ENCODE results near the gene SMCO4. TPM values are rescaled to one million over a fixed set of nuclear protein-coding genes. Genes with fewer than 3 reads are reported as not detected.

The SMCO4 gene
- total RNA-seq, 1 donor from 2014 or later: 29.3 TPM

DNA sequence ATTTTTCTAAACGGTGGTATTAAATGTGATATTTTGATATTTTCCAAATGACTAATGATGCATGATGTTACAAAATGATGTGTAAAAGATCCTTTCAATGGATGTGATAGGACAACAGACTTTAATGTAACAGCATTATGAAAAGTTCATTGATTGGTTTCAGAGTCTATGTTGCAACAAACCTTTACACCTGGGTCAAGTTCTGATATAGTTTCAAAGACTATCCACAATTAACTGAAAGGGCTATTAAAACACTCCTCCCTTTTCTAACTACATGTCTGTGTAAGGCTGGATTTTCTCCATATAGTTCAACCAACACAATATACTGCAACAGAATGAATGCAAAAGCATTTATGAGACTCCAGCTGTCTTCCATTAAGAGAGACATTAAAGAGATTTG is 35.7 kb downstream of the SMCO4 start:
- Mint-ChIP-seq H3K27ac (ENCODE audit: unreplicated experiment) (no peak overlapping the region), H3K4me1 (ENCODE audit: low read depth, unreplicated experiment) (no peaks in the 10 kb centered on the region), H3K27me3 (ENCODE audit: low read depth, unreplicated experiment) (no peaks in the 10 kb centered on the region), H3K4me3 (ENCODE audit: unreplicated experiment) (no peak overlapping the region), H3K9me3 (ENCODE audit: unreplicated experiment) (peaks cover 8% of the 10 kb centered on the region), H3K36me3 (ENCODE audit: low read depth, unreplicated experiment) (peaks cover 12% of the 10 kb centered on the region)
- H2AFZ ChIP-seq (ENCODE audit: low read depth, low read length): no peak overlapping the region
- no peak overlapping the region for H3K27ac ChIP-seq (ENCODE audit: low read depth, low read length)
- H3K9ac ChIP-seq (ENCODE audit: low read length): no peak overlapping the region
- no peak overlapping the region for H3K4me2 ChIP-seq (ENCODE audit: low read length)
- no peak overlapping the region for H3K4me3 ChIP-seq (ENCODE audit: insufficient read depth, low read depth, low read length)
- no peaks in the 10 kb centered on the region for H3K79me2 ChIP-seq (ENCODE audit: insufficient read depth, low read length)
- TF ChIP-seq EZH2 (IDR thresholded peaks at IDR 0.05; ENCODE audit: insufficient read depth, low read length): no peak
- TF ChIP-seq, protein P1, sequence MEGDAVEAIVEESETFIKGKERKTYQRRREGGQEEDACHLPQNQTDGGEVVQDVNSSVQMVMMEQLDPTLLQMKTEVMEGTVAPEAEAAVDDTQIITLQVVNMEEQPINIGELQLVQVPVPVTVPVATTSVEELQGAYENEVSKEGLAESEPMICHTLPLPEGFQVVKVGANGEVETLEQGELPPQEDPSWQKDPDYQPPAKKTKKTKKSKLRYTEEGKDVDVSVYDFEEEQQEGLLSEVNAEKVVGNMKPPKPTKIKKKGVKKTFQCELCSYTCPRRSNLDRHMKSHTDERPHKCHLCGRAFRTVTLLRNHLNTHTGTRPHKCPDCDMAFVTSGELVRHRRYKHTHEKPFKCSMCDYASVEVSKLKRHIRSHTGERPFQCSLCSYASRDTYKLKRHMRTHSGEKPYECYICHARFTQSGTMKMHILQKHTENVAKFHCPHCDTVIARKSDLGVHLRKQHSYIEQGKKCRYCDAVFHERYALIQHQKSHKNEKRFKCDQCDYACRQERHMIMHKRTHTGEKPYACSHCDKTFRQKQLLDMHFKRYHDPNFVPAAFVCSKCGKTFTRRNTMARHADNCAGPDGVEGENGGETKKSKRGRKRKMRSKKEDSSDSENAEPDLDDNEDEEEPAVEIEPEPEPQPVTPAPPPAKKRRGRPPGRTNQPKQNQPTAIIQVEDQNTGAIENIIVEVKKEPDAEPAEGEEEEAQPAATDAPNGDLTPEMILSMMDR (IDR thresholded peaks at IDR 0.05; ENCODE audit: insufficient read depth, low read depth, low read length): no peak
- H3K4me1 ChIP-seq (ENCODE audit: insufficient read depth, low read length): no peaks in the 10 kb centered on the region
- no peaks in the 10 kb centered on the region for H3K36me3 ChIP-seq (ENCODE audit: insufficient read depth, low read length)
- no peak for FAIRE-seq
- H4K20me1 ChIP-seq (ENCODE audit: insufficient read depth, low read length): peaks cover 8% of the 10 kb centered on the region
- no peaks in the 10 kb centered on the region for H3K27me3 ChIP-seq (ENCODE audit: insufficient read depth, low read length)
- DNase-seq (ENCODE audit: low read depth): no peak
- no peaks in the 10 kb centered on the region for H3K9me3 ChIP-seq (ENCODE audit: insufficient read depth, low read depth, low read length)

DNA sequence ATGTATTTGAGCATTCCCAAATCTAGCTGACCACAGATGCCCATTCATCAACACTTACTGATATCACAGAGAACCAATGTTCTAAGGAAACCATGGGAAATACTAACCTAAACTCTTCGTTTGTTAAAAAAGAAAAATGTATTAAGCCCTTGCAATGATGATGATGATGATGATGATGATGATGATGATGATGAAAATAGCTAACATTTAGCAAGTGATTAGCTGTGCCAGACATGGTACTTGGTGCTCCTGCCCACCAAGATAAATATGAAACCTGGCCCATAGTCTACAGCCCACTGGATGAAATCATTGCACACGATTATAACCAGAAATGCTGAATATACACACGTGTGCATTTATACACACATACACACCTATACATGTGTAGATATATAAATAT is 37.5 kb downstream of the SMCO4 start:
- Histone ChIP-seq H4K20me1 (ENCODE audit: insufficient read depth, low read length) (peaks cover 8% of the 10 kb centered on the region), H3K27ac (ENCODE audit: low read depth, low read length) (no peak overlapping the region), H3K4me2 (ENCODE audit: low read length) (no peak overlapping the region), H3K4me3 (ENCODE audit: insufficient read depth, low read depth, low read length) (no peak overlapping the region), H3K9me3 (ENCODE audit: insufficient read depth, low read depth, low read length) (no peaks in the 10 kb centered on the region), H3K79me2 (ENCODE audit: insufficient read depth, low read length) (no peaks in the 10 kb centered on the region), H2AFZ (ENCODE audit: low read depth, low read length) (no peak overlapping the region), H3K36me3 (ENCODE audit: insufficient read depth, low read length) (no peaks in the 10 kb centered on the region), H3K4me1 (ENCODE audit: insufficient read depth, low read length) (no peaks in the 10 kb centered on the region), H3K9ac (ENCODE audit: low read length) (no peak overlapping the region), H3K27me3 (ENCODE audit: insufficient read depth, low read length) (no peaks in the 10 kb centered on the region)
- H3K27ac Mint-ChIP-seq (ENCODE audit: unreplicated experiment): no peak overlapping the region
- peaks cover 10% of the 10 kb centered on the region for H3K9me3 Mint-ChIP-seq (ENCODE audit: unreplicated experiment)
- DNase-seq (ENCODE audit: low read depth) (no peak), FAIRE-seq (no peak)
- H3K27me3 Mint-ChIP-seq (ENCODE audit: low read depth, unreplicated experiment): no peaks in the 10 kb centered on the region
- H3K4me1 Mint-ChIP-seq (ENCODE audit: low read depth, unreplicated experiment): no peaks in the 10 kb centered on the region
- H3K4me3 Mint-ChIP-seq (ENCODE audit: unreplicated experiment): no peak overlapping the region
- no peak for TF ChIP-seq EZH2 (IDR thresholded peaks at IDR 0.05; ENCODE audit: insufficient read depth, low read length)
- TF ChIP-seq, protein P1 (IDR thresholded peaks at IDR 0.05; ENCODE audit: insufficient read depth, low read depth, low read length): no peak
- H3K36me3 Mint-ChIP-seq (ENCODE audit: low read depth, unreplicated experiment): peaks cover 12% of the 10 kb centered on the region

DNA sequence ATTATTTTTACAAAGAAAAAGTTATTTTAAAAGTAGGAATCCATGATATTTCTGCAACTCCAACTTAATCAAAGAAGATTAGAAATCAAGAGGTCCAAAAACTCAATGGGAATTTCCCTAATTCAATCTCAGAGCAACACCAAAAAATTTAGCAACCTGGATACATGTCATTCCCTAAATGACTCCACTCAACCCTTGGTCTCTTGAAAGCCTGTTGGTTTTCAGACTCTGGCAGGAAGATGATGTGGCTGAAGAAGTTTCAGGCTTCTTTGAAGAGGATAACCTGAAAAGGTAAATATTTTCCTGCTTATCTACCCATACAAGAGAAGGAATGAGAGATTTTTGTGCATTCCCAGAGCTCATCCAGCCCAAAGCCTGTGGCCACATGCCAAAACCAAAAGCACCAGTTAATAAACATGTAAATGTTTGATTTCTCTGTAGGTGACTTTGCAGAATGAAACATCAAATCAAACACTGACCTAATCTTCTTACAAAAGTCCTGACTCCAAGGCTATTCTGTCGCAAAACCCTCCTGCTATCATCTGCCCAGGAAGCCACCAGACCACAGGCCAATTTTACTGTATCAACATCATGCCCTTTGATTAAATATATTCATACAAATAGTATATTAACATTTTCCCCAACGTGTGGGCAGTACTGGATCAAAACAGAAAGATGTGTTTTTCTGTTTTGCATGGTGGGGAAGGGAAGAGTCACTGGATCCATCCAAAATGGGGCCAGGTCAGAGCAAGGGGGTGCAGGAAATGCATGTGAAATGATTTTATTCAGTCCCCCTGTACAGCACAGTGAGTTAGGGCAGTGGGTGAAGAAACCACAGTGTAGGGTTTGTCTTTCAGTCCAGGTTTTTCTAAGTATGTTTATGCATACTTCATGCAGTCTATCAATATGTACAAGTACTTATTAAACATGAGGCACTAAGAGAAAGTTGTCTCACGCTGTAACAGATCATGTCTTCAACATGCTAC is 38.8 kb downstream of the SMCO4 start:
- TF ChIP-seq, protein P1 (IDR thresholded peaks at IDR 0.05; ENCODE audit: insufficient read depth, low read depth, low read length): no peak
- no peak for TF ChIP-seq EZH2 (IDR thresholded peaks at IDR 0.05; ENCODE audit: insufficient read depth, low read length)
- no peak overlapping the region for H3K27ac Mint-ChIP-seq (ENCODE audit: unreplicated experiment)
- H3K9me3 Mint-ChIP-seq (ENCODE audit: unreplicated experiment): peaks cover 10% of the 10 kb centered on the region
- peaks cover 10% of the 10 kb centered on the region for H3K36me3 Mint-ChIP-seq (ENCODE audit: low read depth, unreplicated experiment)
- no peak overlapping the region for H3K9ac ChIP-seq (ENCODE audit: low read length)
- no peak overlapping the region for H3K27ac ChIP-seq (ENCODE audit: low read depth, low read length)
- FAIRE-seq: no peak
- H4K20me1 ChIP-seq (ENCODE audit: insufficient read depth, low read length): no peaks in the 10 kb centered on the region
- H3K4me1 Mint-ChIP-seq (ENCODE audit: low read depth, unreplicated experiment): no peaks in the 10 kb centered on the region
- no peaks in the 10 kb centered on the region for H3K9me3 ChIP-seq (ENCODE audit: insufficient read depth, low read depth, low read length)
- no peak for DNase-seq (ENCODE audit: low read depth)
- H3K4me3 Mint-ChIP-seq (ENCODE audit: unreplicated experiment): no peak overlapping the region
- no peak overlapping the region for H2AFZ ChIP-seq (ENCODE audit: low read depth, low read length)
- H3K36me3 ChIP-seq (ENCODE audit: insufficient read depth, low read length): no peaks in the 10 kb centered on the region
- H3K4me1 ChIP-seq (ENCODE audit: insufficient read depth, low read length): no peaks in the 10 kb centered on the region
- H3K4me2 ChIP-seq (ENCODE audit: low read length): no peak overlapping the region
- no peaks in the 10 kb centered on the region for H3K79me2 ChIP-seq (ENCODE audit: insufficient read depth, low read length)
- no peaks in the 10 kb centered on the region for H3K27me3 Mint-ChIP-seq (ENCODE audit: low read depth, unreplicated experiment)
- H3K4me3 ChIP-seq (ENCODE audit: insufficient read depth, low read depth, low read length): no peak overlapping the region
- no peaks in the 10 kb centered on the region for H3K27me3 ChIP-seq (ENCODE audit: insufficient read depth, low read length)
